ENCODE measurements around the gene CYP21A2.
"Not testable (repeated sequence)": the region's sequence is repeated elsewhere in the genome, so short reads cannot be mapped to it uniquely, and the experiment has no call there.

- not testable (repeated sequence) for TF ChIP-seq POLR2AphosphoS5, TAF1 (IDR thresholded peaks at IDR 0.05; ENCODE audit: low read depth, low read length)
These were observed 9.6 kb upstream of the CYP21A2 start for GRCh38 chr6:32028631-32029030.

Measured in GM12891 (cell line).